Right renal cortex interstitium (tissue), 3 donors: ENCODE results near the gene SGTA. TPM values are rescaled to one million over a fixed set of nuclear protein-coding genes. Genes with fewer than 3 reads are reported as not detected.

Experiments
- DNase-seq, 3 donors: peaks; one replicate each; pipeline ENCODE4 v3.0.0-alpha.2; 2013; ENCODE audit warnings: low read depth in 3 of 3, low spot score in 2 of 3
- polyA plus RNA-seq, 3 donors: library from polyadenylated mRNA; unstranded; fragments of 120-200 nt; gene quantifications; one replicate each; pipeline ENCODE4 v1.2.1, GENCODE V29; 2013; ENCODE audit not compliant: insufficient read length in 3 of 3

The SGTA gene
- polyA plus RNA-seq, 3 donors = 44.7 to 46.9 (median 45.4) TPM

DNA sequence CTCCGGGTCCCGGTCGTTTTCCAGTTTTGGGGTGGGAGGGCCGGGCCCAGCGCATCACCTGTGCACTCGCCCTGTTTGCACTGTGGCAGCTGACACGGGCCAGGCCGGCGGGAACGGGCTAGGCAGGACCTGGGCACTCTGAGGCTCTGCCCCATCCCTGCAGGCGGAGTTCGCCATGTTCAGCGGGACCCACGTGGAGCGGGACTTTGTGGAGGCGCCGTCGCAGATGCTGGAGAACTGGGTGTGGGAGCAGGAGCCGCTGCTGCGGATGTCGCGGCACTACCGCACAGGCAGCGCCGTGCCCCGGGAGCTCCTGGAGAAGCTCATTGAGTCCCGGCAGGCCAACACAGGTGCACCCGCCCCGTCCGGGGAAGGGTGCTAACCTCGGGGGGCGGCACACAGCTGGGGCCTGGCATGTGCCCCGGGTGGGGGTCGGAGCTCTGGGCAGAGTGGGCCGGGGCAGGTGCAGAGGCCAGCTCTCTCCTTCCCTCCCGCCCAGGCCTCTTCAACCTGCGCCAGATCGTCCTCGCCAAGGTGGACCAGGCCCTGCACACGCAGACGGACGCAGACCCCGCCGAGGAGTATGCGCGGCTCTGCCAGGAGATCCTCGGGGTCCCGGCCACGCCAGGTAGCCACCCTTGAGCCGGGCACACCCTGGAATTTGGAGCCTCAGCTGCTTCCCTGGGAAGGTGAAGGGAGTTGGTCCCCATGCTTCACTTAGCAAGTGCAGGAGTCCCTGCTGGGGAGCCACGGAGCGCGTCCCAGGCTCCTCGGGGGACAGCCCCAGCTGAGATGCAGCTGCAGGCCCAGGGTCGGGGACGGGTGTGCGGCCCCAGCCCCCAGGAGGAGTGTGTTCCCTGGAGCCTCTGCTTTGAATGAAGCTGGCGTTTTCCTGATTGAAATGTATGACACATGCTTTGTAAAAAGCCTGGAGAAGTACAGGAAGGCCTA lies 27.3 kb upstream of the SGTA start:
- no peak for DNase-seq

DNA sequence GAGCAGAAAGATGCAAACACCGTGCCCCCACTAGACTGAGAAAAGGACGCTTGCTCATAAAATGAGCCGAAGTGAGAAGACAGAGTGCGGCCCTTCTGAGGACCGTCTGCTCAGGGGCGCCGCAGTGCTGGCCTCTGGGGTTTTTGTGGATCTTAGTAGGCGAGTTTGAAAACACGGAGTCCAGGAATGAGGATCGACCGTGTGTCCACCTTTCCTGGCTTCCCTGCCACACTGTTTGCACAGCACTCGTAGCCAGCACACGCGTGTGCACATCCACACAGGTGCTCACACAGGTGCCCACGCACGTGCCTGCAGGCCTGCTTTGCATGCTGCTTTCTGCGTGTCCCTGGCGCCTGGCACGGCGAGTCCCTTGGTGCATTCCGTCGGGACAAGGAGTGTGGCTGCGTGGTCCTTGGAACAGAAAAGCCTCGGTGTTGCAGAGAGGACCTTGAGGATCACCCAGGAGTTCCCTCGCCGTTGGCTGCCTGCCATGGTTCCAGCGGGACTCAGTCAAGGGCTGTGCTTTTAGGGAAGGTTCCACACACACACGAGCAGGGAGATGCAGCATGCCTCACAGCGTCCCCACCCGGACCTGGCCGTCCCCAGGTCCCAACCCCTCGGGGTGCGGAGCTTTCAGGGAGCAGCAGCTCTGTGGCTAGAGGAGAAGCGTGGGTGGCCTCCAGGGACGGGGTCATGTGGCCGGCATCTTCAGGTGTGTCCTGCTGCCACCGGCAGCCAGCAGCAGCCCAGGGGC lies 26.5 kb upstream of the SGTA start:
- DNase-seq = no peak

DNA sequence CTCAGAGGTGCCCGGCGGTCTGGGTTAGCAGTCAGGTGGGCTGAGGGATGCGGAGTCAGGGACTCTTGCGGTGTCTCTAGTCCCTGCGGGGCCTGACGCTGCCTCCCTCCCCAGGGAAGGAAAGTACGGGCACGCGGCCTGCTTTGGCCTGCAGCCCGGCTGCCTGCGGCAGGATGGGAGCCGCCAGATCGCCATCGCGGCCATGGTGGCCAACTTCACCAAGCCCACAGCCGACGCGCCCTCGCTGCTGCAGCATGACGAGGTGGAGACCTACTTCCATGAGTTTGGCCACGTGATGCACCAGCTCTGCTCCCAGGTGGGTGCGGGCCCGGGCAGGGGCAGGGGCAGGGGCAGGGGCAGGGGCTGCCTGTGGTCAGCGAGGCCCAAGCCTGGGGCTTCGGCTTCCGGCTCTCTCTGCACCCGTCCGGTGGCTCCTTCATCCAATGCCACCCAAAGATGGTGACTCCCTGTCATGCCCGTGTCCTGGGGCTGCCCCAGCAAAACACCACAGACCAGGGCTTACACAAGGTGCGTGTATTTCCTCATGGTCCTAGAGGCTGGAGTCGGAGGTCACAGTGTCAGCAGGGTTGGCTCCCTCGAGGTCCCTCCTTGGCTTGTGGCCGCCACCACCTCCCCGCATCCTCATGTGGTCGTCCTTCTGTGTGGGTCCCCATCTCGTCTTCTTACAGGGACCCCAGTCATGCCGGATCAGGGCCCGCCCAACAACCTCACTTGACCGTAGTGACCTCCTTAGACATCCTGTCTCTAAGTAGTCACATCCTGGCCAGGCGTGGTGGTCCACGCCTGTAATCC lies 25.3 kb upstream of the SGTA start:
- DNase-seq = no peak

DNA sequence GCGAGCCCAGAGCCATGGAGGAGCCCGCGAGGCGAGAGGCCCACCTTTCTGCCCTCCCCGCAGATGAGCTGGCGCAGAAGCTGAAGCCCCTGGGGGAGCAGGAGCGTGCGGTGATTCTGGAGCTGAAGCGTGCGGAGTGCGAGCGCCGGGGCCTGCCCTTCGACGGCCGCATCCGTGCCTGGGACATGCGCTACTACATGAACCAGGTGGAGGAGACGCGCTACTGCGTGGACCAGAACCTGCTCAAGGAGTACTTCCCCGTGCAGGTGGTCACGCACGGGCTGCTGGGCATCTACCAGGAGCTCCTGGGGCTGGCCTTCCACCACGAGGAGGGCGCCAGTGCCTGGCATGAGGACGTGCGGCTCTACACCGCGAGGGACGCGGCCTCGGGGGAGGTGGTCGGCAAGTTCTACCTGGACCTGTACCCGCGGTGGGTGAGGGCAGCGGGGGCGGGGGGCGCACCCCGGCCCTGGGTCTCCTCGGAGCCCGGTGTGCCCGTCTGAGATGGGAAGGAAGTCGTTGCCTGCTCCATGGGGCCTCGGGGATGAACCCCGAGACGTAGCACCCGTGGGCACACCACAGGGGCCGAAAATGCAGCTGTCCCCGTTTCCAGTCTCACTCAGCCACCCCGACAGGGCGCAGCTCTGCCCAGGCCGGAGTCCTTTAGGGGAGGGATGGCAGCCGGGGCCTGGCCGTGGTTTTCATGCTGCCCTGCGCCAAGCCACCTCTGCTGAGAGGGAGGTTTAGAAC lies 24.5 kb upstream of the SGTA start:
- DNase-seq = no peak

DNA sequence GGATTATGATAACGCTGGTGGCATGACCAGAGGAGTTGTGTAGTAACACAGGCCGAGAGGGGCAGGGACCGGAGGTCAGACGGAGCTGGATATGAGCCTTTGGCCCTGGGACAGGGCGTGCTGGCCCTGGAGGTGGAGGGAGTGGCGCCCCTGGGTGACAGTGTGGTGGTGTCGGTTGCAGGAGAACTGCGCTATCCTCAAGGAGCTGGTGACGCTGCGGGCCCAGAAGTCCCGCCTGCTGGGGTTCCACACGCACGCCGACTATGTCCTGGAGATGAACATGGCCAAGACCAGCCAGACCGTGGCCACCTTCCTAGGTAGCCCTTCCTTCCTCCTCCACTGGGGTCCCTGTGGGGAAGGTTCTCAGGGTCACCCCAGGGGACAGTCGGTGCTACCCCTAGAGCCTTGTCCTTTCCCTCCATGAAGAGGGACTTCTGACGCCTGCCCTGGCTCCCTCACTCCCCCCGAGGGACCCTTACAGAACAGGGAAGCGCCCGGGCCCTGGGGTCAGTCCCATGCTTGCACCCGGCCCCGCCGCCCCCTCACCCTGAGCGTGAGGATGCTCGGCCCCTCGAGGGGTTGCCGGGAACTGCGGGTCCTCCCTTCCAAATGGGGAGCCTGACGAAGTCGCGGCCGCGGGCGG lies 23.8 kb upstream of the SGTA start:
- DNase-seq = no peak

DNA sequence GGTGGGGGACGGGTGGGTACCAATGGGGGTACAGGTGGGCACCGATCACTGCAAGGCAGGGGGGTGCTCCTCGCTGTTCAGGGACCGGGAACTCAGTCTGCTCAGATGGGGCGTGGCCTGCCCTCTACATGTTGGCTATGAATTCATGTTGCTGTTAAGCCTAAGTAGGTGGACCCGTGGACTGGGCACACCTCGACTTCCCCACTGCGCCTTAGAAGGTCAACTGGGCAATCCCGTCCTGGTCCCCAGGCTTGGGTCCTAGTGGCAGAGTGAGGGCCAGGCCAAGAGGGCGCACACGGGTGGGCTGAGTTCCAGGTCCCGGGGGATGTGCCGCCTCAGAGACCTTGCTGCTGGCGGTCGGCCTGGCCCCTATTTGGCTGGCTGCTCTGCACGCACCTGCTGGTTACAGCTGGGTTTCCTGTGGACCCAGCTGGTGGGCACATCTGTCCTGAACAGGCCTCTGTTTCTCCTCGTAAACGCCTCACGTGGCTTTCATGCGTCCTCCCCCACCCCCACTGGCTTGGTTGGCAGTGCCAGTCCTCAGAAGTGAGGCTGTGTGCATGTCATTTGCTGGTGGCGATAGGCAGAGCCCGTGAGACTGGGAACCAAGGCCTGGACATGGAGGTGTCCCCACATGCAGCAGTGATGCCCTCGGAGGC lies 23.0 kb upstream of the SGTA start:
- DNase-seq = no peak

DNA sequence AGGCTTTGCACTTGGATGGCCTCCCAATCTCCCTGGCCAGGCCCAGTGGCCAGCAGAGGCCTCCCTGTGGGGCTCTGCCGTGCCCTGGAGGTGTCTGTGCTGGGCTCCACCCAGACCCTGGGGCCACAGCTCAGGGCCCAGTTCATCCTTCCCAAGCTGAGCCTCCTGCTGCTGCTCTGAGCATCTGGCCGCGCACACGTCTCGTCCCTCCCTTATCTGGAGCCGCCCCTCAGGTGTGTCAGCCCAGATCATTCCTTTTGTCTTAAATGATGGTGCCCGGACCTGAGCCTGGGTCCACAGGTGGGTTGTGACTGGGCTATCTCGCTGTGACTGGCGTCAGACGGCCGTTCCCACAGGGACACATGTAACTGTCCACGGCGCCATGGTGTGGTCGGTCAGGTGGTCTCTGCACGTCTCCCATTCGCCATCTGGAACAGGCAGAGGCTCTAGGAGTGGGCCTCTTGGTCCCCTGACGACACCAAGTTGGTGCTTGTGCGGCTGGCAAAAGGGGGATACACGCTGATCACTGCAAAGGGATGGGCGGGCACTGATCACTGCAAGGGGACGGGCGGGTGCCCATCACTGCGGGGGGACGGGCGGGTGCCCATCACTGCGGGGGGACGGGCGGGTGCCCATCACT lies 22.3 kb upstream of the SGTA start:
- no peak for DNase-seq

DNA sequence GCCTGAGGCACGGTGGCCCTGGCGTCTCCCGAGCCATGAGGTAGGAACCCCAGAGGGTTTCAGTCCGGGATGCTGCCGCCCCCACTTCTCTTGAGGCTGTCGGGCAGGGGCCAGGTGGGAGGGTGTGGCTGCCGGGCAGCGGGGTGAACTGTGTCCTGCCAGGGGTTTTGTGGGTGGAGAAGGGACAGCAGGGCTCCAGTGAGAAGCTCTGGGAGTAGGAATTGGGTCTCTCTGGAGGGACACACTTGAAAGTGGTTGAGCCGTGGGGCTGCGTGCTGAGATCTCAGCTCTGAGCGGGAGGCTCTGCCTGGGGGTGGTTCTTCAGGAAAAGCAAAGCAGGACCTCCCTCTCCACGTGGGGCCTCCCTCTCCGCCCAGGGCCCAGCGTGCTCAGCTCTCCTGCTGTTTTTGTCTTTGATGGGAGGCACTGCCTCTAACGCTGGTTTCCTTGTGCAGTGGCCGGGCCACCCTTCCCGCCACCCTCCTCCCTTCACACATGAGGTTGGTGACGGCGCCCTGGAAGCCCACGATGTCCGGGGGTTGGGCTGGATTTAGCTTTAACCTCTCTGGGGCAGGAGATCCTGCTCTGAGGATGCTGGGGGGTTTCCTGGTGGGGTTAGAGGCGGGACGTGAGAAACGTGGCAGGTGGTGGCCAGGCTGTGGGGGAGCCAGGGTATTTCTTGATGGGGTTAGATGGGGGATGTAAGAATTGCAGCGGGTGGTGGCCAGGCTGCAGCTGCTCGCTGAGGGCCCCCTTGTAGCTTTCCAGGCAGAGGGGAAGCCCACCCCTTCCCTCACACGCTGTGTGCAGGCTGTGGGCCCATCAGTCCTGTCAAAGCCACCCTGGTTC lies 21.3 kb upstream of the SGTA start:
- DNase-seq = no peak

DNA sequence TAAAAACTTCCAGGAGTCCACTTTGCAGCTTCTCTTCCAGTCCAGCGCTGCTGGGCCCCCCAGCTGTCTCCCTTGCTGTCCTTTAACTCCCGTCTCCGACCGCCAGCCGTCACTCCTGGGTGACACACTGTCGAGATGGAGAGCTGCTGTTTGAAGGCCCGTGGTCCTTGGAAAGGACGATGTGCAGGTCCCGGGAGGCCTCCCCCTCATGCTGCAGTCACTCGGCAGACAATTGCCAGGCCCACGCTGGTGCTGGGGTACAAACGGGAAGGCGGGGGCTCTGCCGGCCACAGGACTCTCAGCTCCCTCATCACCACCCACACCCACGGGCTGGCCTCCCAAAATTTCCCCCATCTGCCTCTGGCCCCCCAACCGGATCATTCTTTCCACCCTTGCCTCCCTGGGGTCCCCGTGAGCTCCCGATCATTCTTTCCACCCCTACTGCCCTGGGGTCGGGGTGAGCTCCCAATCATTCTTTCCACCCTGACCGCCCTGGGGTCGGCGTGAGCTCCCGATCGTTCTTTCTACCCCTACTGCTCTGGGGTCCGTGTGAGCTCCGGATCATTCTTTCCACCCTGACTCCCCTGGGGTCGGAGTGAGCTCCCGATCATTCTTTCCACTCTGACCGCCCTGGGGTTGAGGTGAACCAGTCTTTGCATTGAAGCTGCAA lies 20.5 kb upstream of the SGTA start:
- DNase-seq = no peak

DNA sequence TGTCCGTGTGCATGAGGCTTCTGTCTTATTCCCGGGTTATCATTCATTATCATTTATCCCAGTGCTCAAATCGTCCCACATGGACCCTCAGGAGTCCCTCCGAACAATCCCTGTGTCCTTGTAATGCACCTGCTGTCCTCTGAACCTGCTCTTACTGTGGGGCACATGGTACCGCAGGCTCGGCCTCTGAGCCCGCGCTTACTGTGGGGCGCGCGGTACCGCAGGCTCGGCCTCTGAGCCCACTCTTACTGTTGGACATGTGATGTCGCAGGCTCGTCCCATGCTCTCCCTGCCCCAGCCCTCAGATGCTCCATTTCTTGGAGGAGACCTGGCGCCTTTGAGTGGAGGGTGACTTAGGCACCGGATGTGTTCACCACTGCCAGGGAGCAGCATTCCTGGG lies 19.8 kb upstream of the SGTA start:
- DNase-seq = no peak

DNA sequence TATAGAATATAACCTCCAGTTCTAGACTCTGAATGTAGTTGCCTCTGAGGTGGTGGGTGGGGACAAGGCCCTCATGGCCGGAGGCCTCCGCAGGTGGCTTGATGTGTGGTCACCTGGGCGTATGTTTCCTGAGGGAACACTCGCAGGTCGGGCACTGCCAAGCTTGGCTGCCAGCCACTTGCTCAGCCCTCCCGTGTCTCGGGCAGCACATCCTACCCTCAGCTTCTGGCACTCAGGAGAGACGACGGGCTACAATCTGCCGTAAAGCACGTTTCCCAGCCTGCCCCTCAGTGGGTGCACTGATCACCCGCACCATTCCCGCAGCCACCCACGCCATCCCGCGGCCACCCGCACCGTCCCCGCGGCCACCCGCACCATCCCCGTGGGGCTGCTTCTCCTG lies 17.4 kb upstream of the SGTA start:
- no peak for DNase-seq

DNA sequence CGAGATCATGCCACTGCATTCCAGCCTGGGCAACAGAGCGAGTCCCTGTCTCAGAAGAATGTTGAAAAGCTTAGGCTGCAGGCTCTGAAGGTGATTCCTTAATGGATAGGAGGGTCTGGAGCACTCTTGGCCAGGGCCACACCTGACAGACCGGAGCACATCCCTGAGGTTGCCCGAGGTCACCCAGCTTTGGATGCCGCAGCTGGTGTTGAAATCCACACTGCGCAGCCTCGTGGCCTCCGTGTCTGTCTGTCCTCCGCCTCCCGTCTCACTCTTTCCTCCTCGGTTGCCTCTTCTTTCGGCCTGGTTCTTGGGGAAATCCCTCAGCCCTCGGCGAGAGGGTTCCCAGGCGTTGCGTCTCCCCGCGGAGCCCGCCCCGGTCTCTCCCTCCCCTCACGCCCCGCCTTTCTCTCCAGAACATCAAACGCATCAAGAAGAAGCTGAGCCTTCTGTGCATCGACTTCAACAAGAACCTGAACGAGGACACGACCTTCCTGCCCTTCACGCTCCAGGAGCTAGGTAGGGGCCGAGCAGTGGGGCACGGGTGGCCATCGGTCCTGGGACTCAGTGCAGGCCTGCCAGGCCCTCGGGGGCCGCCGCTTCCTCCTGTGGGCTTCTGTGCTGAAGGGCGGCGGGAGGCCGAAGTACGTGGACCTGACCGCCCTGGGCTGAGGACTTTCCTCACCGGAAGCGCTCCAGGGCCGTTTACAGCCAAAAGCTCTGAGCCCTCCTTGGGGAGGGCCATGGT lies 16.4 kb upstream of the SGTA start:
- no peak for DNase-seq

DNA sequence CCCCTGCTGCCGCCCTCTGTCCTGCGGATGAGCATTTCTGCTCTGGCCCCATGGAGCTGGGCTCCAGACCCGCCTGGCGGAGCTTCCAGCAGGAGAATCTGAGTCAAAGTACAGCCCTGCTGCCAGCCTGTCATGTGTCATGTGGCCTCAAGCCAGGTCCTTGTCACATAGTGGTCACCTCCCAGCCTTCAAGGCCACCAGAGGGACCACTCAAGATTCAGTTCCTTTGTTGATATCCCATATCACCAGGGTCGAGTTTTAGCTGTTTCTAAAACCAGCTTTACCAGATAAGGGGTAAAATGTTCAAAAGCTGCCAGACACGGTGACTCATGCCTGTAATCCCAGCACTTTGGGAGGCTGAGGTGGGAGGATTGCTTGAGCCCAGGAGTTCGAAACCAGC lies 15.7 kb upstream of the SGTA start:
- DNase-seq = no peak

DNA sequence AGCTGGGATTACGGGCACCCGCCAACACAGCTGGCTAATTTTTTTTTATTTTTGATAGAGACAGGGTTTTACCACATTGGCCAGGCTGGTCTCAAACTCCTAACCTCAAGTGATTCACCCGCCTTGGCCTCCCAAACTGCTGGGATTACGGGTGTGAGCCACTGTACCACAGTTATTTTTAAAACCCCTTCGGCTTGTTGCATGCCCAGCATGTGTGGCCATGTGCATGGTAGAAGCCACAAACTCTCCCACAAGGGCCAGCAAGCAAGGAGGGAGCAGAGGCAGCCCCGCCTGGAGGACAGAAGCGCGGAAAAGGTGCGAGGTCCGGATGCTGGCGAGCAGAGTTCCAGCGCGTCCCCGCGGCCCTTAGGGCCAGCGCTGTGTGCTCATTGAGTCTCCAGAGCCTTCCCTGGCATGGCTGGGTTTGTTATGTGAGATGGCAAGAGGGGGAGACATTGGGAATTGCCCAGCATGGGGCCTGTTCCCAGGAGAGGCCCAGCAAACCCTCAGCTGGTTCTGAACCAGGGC lies 15.1 kb upstream of the SGTA start:
- DNase-seq = no peak

DNA sequence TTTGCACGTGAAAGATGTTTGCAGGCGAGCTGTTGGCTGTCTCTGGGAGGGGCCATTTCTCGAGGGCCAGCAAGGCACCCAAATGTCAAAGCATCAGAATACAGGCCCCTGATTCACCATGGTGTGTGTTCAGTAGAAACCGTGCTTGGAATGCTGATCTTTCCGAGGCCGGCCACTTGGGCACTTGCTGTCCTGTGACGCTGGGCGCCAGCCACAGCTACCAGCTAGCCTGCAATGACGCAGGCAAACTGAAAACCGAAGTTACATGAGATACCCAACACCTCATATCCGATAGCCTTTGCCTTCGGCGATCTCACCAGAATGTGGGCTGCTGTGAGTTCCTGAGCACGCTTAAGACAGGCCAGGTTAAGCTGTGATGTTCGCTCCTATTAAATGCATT lies 14.2 kb upstream of the SGTA start:
- DNase-seq = no peak

DNA sequence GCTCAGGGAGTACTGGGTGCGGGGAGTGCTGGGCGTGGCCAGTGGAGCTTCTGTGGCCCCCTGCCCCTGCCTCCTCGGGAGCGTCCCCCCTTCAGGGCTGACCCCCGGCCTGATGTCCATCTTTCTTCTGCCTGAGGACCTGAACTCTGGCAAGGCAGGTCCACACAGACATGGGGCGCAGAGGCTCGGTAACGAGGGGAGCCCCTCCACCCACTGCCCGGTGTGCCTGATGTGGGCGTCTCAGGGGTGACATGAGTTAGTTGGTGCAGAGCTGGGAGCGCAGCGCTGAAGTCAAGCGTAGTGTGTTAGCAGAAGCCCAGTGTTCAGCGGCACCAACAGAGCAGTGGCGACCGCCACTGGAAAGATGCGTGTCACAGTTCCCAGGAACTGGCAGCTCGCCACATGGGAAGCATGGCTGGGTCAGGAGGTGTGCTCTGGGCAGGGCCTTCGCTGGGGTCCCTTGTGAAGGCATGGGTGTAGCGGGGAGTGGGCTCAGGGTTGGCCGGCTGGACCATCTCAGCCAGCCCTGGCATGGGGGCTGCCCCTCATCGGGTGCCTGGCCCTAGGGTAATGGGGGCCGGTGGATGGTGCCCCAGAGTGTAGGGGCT lies 13.7 kb upstream of the SGTA start:
- DNase-seq = no peak
